ENCODE measurements around the gene TMEM44.
"Not testable (repeated sequence)": the region's sequence is repeated elsewhere in the genome, so short reads cannot be mapped to it uniquely, and the experiment has no call there.

TMEM44 gene

DNA sequence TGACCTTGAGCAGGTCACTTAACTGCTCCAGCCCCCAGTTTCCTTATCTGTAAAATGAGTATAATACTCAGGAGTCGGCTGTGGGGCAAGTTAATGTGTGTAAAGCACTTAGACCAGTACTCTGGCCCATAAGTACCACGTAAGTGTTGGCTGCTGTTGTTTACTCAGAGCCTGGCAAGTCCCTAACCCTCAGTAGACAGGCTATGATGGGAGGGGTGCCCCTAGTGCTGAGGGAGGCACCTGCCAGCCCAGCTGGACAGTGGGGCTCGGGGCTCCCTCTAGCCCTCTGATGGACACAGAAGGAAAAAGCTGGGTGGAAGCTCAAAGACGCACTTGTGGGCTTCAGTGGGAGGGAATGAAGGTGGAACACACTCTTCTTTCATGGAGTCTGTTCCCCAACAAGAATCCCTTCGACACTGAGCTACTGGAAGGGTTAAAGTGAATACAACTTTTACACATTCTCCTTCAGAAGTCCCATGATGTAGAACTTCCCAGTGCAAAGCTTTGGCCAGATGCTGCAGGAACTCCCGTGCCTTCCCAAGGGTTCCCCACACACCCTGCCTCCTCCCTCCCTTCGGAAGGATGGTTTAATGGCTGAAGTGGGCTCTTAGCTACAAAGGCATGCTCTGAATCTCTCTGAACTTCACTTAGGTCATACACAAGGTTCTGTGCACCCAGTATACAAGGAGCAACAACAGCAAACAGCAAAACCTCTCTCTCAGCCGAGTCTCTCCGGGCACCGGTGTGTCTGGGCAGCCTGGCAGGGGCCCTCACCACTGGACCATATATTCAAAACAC is 25.4 kb downstream of the TMEM44 start:
- no peak for DNase-seq (ENCODE audit: extremely low read depth, insufficient read length)
- TF ChIP-seq, protein P1, sequence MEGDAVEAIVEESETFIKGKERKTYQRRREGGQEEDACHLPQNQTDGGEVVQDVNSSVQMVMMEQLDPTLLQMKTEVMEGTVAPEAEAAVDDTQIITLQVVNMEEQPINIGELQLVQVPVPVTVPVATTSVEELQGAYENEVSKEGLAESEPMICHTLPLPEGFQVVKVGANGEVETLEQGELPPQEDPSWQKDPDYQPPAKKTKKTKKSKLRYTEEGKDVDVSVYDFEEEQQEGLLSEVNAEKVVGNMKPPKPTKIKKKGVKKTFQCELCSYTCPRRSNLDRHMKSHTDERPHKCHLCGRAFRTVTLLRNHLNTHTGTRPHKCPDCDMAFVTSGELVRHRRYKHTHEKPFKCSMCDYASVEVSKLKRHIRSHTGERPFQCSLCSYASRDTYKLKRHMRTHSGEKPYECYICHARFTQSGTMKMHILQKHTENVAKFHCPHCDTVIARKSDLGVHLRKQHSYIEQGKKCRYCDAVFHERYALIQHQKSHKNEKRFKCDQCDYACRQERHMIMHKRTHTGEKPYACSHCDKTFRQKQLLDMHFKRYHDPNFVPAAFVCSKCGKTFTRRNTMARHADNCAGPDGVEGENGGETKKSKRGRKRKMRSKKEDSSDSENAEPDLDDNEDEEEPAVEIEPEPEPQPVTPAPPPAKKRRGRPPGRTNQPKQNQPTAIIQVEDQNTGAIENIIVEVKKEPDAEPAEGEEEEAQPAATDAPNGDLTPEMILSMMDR (IDR thresholded peaks at IDR 0.05; ENCODE audit: insufficient read depth, low read length, poor library complexity, severe bottlenecking) = no peak
- no peaks in the 10 kb centered on the region; the same call in 1 of the 2 replicates for H3K36me3 ChIP-seq (ENCODE audit: control insufficient read depth, insufficient read depth, low read length)
- H3K27me3 ChIP-seq (replicated peaks; ENCODE audit: control insufficient read depth, insufficient read depth, low read length) = no peaks in the 10 kb centered on the region
- no peak overlapping the region for H3K4me3 ChIP-seq (replicated peaks; ENCODE audit: low read depth, low read length)

GRCh38 chr3:194606941-194607340 is 26.3 kb downstream of the TMEM44 start:
- TF ChIP-seq, protein P1 (IDR thresholded peaks at IDR 0.05; ENCODE audit: insufficient read depth, low read length, poor library complexity, severe bottlenecking) = no peak
- Histone ChIP-seq H3K36me3 (ENCODE audit: control insufficient read depth, insufficient read depth, low read length) (no peaks in the 10 kb centered on the region; the same call in 1 of the 2 replicates), H3K4me3 (replicated peaks; ENCODE audit: low read depth, low read length) (no peak overlapping the region), H3K27me3 (replicated peaks; ENCODE audit: control insufficient read depth, insufficient read depth, low read length) (no peaks in the 10 kb centered on the region)
- no peak for DNase-seq (ENCODE audit: extremely low read depth, insufficient read length)

DNA sequence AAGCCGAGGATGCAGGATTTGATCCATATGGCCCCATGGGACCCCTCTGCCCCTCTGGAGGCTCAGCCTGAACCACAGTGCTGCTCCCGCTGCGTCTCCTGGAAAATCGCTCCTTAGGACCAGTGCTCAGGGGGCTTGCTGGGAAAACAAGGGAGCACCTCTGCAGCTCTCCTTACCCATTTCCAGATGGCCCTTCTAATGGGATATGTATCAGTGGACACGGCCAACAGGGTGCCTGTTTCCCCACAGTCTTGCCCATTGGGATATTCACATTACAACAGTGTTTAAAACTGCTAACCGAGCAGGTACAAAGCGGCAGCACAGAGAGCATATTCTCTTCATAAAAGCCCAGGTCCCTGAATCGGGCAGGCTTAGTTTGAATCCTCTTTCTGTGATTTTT is 27.1 kb downstream of the TMEM44 start:
- Histone ChIP-seq H3K4me3 (replicated peaks; ENCODE audit: low read depth, low read length) (no peak overlapping the region), H3K27me3 (replicated peaks; ENCODE audit: control insufficient read depth, insufficient read depth, low read length) (no peaks in the 10 kb centered on the region), H3K36me3 (ENCODE audit: control insufficient read depth, insufficient read depth, low read length) (no peaks in the 10 kb centered on the region; the same call in 1 of the 2 replicates)
- no peak for DNase-seq (ENCODE audit: extremely low read depth, insufficient read length)
- TF ChIP-seq, protein P1 (IDR thresholded peaks at IDR 0.05; ENCODE audit: insufficient read depth, low read length, poor library complexity, severe bottlenecking) = no peak

DNA sequence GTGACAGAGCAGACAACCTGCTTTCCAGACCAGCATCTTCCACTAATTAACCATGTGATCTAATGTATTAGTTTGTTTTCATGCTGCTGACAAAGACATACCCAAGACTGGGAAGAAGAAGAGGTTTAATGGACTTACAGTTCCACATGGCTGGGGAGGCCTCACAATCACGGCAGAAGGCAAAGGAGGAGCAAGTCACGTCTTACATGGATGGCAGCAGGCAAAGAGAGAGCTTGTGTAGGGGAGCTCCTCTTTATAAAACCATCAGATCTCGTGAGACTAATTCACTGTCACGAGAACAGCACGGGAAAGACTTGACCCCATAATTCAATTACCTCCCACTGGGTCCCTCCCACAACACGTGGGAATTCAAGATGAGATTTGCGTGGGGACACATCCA is 27.9 kb downstream of the TMEM44 start:
- not testable (repeated sequence) for DNase-seq (ENCODE audit: extremely low read depth, insufficient read length); H3K36me3 ChIP-seq (ENCODE audit: control insufficient read depth, insufficient read depth, low read length); H3K4me3 ChIP-seq (replicated peaks; ENCODE audit: low read depth, low read length); H3K27me3 ChIP-seq (replicated peaks; ENCODE audit: control insufficient read depth, insufficient read depth, low read length)

GRCh38 chr3:194604837-194605236 is 28.4 kb downstream of the TMEM44 start:
- H3K27me3 ChIP-seq (replicated peaks; ENCODE audit: control insufficient read depth, insufficient read depth, low read length) = no peaks in the 10 kb centered on the region
- H3K4me3 ChIP-seq (replicated peaks; ENCODE audit: low read depth, low read length) = no peak overlapping the region
- DNase-seq (ENCODE audit: extremely low read depth, insufficient read length) = no peak
- H3K36me3 ChIP-seq (ENCODE audit: control insufficient read depth, insufficient read depth, low read length) = no peaks in the 10 kb centered on the region; the same call in 1 of the 2 replicates
- TF ChIP-seq, protein P1 (IDR thresholded peaks at IDR 0.05; ENCODE audit: insufficient read depth, low read length, poor library complexity, severe bottlenecking) = peak; percentile 32

- TF ChIP-seq, protein P1 (IDR thresholded peaks at IDR 0.05; ENCODE audit: insufficient read depth, low read length, poor library complexity, severe bottlenecking) = no peak
- DNase-seq (ENCODE audit: extremely low read depth, insufficient read length) = no peak
- no peaks in the 10 kb centered on the region; the same call in 1 of the 2 replicates for H3K36me3 ChIP-seq (ENCODE audit: control insufficient read depth, insufficient read depth, low read length)
- H3K4me3 ChIP-seq (replicated peaks; ENCODE audit: low read depth, low read length) = no peak overlapping the region
- no peaks in the 10 kb centered on the region for H3K27me3 ChIP-seq (replicated peaks; ENCODE audit: control insufficient read depth, insufficient read depth, low read length)
Measured at GRCh38 chr3:194604126-194604525, 29.1 kb downstream of the TMEM44 start.
